ENCODE measurements around the gene ESRRB.

GRCh38 chr14:76430017-76430416, 54.1 kb downstream of the ESRRB start:
- TF ChIP-seq TAF1 (IDR thresholded peaks at IDR 0.05; ENCODE audit: borderline replicate concordance, insufficient read depth, low read length) (no peak), REST (IDR thresholded peaks at IDR 0.05; ENCODE audit: insufficient read depth in 1 of 2, low read depth in 2 of 2, low read length in 2 of 2) (no peak)

Measured in PFSK-1 (cell line).